Amniotic stem cell (primary cell): ENCODE data around the gene AHDC1.

Experiments
- DNase-seq: peaks from one replicate; lab custom pipeline; 2025; lab: John Stamatoyannopoulos, UW

AHDC1 gene

DNA sequence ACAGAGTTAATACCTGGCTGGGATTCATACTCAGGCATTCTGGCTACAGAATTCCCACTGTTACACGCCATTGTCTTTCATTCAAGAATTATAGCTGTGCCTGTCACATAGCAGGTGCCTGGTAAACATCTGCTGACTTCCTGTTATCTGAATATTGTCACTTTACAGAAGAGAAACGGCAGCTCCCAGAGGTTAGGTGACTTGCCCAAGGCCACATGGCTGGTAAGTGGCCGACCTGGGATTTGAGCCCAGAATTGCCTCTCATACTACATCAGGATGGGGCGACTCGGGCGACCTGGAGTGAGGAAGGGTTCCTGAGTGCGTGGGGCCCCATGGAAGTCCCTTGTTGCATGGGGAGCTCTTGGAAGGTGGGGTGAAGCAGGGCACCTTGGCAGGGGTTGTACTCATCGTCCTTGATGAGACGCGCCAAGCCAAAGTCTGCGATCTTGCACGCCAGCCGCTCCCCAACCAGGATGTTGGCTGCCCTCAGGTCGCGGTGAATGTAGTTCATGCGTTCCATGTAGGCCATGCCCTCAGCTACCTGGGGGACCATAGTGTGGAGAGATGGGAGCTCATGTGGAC is 10.2 kb upstream of the AHDC1 start:
- no peak for DNase-seq

DNA sequence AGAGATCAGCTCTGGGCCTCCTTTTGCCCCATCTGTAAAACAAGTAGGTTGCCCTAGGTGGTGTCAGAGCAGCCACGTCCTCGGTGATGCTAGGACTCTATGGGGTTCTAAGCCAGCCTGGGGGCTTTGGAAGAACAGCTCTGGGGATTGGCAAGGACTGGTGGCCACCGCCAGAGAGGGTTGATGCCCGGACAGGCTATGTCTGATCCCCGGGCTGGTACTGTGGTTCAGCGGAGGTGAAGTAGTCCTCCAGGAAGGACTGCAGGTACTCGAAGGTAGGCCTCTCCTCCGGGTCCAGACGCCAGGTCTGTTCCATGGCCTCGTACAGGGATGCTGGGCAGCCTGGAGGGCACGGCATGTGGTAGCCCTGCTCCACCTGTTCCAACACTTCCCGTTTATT is 8.8 kb upstream of the AHDC1 start:
- DNase-seq: no peak

DNA sequence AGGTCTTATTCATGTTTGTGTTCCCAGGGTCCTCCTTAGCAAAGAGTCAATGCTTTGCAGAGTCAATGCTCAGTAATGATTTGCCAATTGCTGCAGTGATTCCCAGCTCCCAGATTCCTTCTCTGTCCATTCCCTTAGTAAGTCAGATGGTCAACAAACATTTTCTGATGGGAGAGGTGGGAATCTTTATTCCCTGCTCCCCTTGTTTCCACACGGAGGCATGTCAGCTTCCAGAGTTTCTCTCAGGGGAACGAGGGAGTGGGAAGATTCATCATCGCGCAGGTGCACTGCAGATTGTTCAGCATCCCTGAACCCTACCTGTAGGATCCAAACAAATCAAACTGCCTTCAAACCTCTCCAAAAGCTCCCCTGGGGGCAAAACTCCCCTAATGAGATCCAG is 7.5 kb upstream of the AHDC1 start:
- no peak for DNase-seq

DNA sequence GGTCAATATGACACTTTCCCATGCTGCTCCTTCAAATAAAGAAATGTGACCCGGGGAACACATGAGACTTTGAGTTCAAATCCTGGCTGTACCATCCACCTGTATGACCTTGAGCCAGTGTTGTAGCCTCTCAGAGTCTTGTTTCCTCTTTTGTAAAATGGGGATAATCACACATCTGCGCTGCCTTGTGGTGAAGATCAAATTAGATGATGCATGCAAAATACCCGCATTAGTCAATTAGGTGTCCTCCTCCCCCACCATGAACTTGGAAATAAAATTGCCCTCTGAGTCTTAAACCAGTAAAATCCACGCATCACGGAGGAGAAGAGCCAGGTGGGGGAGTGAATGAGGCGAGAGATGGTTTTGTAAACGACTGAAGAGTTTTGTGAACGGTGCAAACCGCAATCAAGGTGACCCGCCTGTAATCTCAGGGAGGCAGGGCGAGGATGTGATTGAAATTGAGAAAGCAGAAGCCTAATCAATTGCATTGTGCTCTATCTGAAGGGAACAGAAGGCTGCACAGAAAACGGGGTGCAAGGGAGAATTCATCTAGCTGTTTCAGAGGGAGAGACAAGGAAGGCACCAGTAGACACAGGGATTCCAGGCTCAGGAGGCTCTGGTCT is 5.8 kb upstream of the AHDC1 start:
- DNase-seq: no peak

DNA sequence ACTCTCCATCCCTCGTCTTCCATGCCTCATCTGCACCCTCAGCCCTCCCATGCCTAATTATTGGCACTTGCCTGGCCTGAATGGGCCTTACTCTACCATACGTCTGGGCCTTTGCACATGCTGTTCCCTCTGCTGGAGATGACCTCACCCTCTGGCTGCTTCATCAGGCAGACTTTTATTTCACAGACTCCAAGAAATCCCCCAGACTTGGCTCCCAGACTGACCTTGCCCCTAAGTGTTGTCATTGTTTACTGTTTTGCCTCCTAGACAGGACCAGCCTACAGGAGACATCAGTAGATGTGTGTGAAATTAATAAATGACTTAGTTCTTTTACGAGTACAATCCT is 5.2 kb upstream of the AHDC1 start:
- DNase-seq: no peak

DNA sequence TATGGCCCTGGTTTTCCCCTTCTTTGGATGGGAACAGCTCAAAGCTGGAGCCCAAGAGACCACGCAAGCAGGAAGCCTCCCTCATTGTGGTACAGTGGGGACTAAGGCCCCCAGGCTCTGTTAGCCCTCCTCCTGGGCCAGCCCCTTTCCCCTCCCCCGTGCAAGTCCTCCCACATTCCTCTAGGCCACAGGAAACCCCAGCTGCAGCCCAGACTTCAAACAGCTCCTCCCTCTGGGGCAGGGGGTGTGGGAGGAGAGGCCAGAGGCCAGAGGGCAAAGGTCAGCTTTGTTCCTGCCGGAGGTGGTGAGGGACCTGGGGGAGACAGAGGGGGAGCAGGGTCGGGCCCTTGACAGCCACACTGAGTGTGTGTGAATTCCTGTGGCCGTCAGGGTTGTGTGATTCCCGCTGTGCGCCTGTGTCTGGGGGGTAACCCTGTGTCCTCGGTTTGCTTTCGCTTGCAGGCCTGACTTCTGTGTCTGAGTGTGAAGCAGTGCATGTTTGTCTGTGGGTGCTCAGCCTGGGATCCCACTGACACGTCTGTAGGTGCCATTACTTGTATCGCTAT is 3.4 kb upstream of the AHDC1 start:
- no peak for DNase-seq

DNA sequence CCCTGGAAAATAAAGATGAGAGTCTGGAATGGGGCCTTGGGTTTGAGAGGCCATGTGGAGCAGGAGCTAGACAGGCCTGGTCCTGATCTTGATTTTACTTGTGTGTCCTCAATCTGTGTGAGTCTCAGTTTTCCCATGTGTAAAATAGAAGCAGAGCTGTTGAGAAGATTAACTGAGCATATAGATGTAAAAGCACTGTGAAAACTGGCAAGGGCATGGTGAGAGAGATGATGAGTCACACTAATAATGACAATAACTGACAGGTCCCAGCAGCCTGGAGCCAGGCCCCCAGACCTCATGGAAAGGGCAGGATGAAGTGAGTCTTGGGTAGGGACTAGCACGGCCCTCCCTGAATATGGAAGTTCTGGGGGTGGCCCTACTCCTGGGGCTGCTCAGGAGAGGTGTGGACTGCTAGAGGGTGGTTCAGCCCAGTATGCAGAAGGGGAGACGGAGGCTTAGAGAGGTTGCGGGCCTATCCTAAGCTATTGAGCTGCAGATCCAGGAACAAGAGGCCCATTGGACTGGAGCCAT is 2.8 kb upstream of the AHDC1 start:
- no peak for DNase-seq

DNA sequence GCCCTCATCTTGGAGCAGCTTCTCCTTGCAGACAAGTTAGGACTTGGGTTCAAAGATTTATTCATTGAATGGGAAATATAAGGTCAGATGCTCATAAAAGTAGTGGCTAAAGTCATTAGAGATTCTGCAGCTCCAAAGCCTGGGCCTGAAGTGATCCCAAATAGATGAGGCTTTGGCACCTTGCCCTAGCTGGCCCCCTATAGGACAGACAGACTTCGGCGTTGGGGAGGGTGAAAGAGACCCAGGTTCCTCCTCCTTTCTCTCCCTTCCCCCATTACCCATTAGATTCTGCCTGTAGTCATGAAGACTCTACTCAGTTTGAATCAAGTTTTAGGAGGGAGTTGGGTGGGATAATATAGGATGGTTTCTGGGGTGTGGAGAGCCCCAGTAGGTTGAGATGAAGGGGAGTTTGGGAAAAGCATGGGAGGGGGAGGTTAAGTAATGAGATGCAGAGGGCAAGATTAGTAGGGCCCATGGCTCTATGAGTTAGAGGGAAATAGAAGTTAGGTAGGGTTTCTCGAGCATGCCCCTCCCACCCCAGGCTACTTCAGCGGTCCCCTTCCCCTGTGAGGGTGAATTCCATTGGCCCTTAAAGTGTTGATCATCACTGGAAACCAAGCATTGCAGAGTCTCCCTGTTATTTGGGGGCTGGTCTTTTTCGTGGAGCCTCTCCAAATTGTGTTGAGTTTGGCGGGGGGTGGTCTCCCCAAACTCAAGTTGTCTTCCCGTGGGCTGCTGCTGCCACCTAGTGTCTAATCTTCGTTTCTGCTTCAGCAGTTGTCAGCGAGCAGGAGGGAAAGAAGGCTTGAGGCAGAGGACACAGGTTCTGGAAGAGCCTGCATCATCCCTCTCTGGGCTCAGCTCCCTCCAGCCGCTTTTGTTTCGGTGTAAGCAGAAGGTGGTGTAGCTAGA is 2.1 kb upstream of the AHDC1 start:
- DNase-seq: no peak

DNA sequence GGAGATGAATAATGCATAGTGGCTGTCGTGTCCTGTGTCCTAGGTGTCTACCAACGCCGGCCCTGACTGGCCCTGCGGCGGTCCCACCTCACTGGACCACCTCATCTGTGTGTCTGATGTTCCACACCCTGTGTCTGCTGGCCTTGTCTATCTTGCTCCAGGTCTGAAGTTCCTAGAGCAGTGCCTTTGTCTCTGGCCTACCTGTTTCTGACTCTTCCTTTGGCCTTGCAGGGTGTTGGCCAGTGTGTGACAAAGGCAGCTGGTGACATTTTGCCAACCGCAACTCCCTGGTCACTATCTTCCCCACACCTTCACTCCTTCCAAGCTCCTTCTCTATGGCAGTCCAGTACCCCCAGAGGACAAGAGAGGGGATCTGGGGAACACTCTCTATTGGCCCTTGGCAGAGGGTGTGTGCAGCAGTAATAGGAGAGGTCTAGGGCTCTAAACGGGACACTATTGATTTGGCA is 1.4 kb upstream of the AHDC1 start:
- no peak for DNase-seq

DNA sequence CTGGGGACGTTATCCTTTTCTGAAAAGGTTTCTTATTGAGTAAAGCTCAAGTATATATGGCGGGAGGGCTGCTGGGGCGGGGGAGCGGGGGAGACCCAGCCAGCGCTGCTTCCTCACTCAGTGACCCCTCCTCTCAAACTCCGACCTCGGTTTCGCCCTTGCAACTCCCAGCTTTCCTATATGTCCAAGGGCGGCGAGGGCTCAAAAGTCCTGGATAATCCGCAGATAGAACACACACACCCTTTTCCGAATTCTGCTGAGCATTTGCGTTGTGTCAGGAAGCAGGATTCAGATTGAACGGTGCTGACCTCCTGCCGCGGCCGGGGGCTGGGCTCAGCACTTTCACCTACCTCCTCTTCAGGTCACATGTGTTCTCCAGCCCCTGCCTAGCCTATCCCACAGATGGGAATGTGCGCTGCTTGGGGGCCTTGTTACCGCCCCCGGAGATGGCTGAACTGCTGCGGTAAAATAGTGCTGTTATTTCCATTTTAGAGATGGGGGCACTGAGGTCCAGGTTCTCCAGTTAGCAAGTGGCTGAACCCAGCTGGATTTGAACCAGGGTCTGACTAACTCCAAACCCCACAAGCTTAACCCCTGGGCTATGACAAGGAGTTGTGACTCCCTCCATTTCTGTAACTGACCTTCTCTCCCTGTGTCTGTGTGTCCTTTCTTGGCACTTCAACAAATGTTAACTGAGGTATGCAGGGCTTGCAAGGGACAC is 795 bp upstream of the AHDC1 start:
- DNase-seq: no peak

DNA sequence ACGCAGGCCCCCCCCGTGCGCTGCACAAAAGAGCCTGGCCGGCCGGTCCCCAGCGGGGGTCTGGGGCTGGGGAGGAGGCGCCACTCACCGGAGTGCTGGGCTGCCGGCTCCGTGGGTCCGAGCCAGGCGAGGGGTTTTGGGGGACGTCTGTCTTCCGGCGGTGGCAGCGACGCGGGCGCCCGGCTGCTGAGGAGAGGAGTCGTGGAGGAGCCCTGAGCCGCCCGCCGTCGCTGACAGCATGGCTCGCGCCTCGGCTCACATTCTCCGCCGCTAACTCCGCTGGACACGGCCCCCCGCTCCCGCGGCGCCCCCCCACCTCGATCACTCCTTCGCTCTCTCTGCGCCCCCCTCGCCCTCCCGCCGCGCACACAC is 649 bp downstream of the AHDC1 start:
- DNase-seq: no peak

DNA sequence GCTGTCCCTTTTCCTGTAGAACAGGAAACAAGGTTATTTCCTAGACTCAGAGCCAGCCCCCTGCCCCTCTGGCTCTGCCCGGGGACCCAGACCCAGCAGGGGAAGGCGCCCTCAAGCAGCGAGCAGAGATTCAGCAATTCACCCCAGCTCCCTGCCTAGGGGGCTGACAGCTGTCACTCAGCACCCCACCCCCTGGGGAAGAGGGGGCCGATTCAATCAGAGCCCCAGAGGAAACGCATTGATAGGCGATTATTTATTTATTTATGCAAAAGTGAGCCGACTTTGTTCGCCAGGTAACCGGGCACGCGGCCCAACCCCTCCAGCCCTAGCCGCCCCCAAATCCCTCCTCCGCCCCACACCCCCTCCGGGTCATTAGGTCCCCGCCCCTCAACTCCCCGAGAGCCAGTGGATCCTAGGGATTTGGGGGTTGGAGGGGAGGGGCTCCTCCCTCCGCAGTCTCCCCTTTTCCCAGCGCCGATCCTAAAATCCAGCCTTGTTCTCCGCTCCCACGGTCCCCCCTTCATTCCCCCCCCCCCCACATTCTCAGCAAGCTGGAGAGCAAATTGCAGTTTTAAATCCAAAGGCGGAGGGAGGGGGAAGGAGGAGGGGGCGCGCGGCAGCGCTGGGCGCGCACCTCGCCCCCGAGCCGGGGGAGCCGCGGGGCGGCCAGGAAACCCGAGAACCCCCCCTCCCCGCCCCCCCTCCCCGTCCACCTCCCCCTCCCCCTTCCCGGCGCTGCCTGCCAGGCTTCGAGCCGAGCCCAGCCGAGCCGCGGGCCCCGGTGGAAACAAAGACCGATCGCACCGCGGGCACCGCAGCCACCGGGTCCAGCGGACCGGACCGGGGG is 1.3 kb downstream of the AHDC1 start:
- no peak for DNase-seq

DNA sequence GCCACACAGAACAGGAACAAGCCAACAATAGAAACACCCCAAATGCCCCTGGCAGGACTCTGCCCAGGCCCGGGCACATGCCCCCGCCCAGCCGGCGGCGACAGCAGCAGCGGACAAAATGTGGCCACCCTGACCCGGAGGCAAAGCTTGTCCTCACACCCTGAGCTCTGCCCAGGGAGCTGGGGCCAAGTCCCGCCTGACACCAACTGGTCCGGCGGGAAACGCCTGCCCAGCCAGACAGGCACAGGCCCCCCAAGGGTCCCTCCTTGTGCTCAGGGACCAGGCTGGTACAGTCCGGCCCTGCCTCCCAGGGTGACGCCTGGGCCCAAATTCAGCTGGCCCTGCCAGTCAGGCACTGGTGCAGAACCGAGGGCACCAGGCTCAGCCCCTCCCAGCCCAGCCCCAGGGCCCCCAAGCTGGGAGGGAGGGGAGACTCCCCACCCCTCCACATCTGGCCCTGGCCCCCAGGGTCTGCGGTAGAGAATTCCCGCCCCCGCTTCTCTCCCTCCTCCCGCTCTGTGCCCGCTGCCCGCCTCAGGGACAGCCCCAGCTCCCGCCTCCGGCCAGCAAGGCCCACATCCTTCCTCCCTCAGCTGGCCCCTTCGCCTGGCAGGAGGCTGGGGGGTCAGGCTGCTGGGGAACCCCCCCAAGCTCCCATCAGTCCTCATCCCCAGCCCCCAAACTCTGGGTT is 2.0 kb downstream of the AHDC1 start:
- DNase-seq: no peak

DNA sequence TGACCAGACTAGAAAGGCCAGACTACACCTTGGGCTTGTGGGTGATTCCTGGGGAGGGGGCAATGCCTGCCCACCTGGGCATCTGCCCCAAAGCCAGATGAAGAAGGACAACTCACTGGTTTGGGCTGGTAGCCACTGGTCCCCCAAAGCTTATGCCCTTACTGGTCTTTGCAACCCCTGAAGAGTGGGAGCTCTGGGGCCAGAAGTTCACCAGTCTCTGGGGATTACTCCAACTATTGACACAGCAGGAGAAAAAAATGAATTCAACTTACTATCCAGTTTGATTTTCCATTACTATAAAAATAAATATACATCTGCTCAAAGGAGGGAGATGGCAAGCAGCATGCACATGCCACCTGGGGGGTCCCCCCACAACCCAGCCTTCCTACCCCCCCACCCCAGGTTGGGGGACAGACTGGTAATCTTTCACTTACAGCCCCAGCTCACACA is 2.6 kb downstream of the AHDC1 start:
- no peak for DNase-seq

DNA sequence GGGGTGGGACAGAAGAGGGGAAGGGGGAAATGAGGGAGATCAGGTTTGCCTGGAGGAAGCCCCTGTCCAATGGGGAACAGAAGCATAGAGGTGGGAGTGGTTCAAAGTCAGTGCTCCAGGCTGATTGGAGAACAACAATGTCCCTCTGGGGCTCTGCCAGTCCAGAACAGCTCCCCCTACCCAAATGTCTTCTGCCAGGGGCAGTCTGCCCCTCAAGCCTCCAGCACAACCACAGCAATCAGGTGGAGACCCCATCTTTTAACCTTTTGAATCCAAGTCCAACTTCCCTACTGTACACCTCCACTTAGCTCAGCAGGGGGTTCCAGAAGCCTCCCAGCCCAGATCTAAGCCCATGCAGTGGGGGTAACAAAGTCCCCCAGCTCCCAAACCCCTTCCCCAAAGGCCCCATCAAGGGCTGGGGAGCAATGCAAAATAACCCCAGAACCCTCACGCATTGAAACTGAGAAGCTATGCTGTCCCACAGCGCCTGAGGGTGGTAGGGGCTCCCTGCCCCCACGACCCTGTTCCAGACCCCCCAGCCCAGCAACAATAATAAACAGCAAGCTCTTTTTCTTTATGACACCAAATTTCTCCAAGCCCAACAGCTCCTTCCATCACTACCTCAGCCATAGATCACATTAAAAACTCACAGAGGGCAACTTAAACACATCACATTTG is 3.3 kb downstream of the AHDC1 start:
- DNase-seq: no peak

DNA sequence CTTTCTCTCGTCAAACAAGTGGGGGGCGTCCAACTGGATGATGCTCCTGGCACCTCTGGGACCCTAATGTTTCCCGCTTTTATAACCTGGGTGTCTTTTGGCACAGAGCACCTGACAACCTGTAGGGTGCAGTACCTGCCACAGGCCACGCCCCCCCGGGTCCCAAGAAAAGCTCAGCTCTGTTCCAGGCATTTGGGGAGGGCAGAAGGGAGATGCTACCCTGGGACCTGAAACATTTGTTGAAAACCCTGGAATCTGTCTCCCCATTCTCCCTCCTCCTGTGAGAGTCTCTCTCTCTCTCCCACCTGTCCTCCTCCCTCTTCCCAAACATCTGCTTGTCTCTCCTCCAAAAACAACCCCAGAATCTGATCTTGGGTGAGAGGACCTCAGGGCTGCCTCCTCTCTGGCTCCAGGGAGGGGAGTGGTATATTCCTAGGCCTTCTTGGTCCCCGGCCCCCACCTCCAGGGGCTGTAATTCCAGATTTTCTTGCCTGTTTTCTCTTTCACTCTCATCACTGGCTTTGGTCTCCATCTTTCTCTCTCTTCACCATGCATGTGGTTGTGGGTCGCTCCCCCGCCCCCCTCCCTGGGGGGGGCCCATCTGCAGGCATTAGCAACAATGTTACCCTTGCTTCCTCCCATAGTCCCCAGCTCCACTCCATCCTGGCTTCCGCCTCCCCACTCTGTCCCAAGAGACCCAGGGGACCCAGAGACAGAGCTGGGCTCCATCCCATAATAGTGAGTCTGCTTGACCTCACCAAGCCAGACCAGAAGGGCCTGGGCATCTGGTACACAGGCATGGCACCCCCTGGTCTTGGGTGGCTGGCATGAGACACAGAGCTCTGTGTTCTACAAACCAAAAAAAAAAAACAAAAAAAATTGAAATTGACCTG is 4.1 kb downstream of the AHDC1 start:
- DNase-seq: no peak

DNA sequence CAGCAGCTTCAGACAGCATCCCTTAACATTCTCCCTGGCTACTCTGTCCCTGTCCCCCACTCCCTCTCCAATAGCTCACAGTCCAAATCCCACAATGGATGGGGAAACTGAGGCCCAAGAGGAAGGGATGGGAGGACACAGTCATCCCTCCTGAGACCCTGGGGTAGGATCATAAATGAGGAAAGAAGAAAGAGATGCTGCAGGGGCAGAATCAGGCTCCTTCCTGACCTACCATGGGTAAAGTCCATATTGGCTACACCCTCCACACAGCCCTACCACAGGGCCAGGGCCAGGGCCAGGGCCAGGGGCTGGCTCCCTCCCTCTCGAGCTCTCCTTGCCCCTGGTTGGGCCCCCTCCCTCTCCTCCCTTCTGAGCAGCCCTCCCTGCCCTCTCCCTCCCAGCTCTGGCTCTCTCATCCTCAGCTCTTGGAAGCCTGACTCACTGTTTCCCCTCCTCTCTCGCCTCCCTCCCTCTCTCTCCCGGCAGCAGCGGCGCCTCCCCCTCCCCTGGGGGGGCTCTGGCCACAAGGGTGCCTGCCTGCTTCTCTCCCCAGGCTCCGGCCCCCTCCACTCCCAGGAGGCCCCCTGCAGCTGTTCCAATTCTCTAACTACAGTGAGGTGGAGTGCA is 4.9 kb downstream of the AHDC1 start:
- peak; percentile 67 for DNase-seq

DNA sequence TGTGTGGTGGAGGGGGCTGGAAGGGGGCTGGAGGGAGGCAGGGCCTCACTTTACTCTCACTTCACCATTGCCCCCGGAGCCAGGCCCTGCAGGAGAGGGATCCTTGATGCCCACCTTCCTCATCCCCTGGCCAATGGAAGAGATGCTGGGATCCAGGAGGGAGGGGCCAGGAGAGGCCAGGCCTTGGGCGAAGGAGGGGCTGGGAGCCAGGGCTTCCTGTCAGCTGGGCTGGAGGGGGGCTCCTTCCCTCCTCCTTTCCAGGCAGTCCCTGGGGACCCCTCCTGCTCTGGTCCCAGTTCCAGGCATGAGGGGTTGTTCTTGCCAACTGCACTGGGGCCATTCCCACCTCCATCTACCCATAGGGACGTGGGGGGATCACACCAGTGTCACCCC is 5.7 kb downstream of the AHDC1 start:
- no peak for DNase-seq
